ENCODE results near the gene CYB561A3. TPM values are rescaled to one million over a fixed set of nuclear protein-coding genes. Genes with fewer than 3 reads are reported as not detected.

CYB561A3 gene
- total and polyA plus RNA-seq, 2 of the 13 experiments (the other 11 are each of a cell fraction or from before 2014, with no cell fraction given): 11.4 to 14.9 TPM

DNA sequence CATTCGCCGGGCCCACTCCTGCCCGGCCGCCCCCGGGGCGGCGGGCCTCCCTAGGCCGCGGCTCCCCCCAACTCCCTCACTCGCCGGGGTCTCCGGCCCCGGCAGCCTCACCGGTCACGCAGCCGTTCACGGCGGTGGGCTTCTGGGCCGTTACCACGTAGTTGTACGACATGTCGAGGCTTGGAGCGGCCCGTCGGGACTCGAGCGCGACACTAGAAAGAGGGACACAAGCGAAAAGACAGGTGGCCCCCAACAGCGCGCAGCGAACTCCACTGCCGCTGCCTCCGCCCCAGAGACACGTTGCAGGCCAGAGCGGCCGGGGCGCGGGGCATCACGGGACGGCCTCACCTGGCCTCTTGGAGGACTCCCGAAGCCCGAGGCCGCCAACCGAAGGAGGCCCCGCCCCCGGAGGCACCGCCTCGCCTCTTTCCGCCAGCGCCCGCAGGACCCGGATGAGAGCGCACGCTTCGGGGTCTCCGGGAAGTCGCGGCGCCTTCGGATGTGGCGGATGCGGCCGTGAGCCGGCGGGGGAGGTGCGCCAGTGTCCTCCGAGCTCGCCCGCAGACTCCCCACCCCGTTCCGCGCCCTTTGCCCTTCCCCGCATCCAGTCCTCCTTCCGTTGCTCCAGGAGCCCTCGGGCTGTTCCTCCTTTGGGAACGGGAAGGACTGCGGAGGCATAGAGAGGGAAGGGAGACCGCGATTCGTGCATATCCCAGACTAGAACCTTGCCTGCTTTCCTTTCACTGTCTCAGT, 28.7 kb downstream of the CYB561A3 start, which contains the start of the genes DDB1 and TKFC (continued):
- TF ChIP-seq, protein P1, sequence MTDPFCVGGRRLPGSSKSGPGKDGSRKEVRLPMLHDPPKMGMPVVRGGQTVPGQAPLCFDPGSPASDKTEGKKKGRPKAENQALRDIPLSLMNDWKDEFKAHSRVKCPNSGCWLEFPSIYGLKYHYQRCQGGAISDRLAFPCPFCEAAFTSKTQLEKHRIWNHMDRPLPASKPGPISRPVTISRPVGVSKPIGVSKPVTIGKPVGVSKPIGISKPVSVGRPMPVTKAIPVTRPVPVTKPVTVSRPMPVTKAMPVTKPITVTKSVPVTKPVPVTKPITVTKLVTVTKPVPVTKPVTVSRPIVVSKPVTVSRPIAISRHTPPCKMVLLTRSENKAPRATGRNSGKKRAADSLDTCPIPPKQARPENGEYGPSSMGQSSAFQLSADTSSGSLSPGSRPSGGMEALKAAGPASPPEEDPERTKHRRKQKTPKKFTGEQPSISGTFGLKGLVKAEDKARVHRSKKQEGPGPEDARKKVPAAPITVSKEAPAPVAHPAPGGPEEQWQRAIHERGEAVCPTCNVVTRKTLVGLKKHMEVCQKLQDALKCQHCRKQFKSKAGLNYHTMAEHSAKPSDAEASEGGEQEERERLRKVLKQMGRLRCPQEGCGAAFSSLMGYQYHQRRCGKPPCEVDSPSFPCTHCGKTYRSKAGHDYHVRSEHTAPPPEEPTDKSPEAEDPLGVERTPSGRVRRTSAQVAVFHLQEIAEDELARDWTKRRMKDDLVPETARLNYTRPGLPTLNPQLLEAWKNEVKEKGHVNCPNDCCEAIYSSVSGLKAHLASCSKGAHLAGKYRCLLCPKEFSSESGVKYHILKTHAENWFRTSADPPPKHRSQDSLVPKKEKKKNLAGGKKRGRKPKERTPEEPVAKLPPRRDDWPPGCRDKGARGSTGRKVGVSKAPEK (CRISPR knock-in tag; IDR thresholded peaks at IDR 0.05; ENCODE audit: borderline replicate concordance): no peak
- TF ChIP-seq AKAP8 (CRISPR knock-in tag; IDR thresholded peaks at IDR 0.05) (0 out of 2 replicates have a peak, but pooled peaks have one; percentile 50), NONO (IDR thresholded peaks at IDR 0.05) (no peak), NONO (CRISPR knock-in tag; conservative IDR thresholded peaks at IDR 0.05) (peak; percentile 71), FOXP1 (IDR thresholded peaks at IDR 0.05) (no peak), FOXP1 (CRISPR knock-in tag; IDR thresholded peaks at IDR 0.05) (no peak), MLLT10 (CRISPR knock-in tag; IDR thresholded peaks at IDR 0.05) (no peak), ZNF501 (CRISPR knock-in tag; IDR thresholded peaks at IDR 0.05) (peak; percentile 24; the same call in 1 of the 2 replicates), U2AF1 (optimal IDR thresholded peaks at IDR 0.05; ENCODE audit: low read depth, low read length) (no peak), NCOR1 (IDR thresholded peaks at IDR 0.05; ENCODE audit: borderline replicate concordance, low read length) (no peak; the same call in 1 of the 2 replicates), NFIC (IDR thresholded peaks at IDR 0.05; ENCODE audit: low read length) (no peak), PLRG1 (conservative IDR thresholded peaks at IDR 0.05) (no peak), SRSF4 (IDR thresholded peaks at IDR 0.05; ENCODE audit: low read depth, low read length, poor library complexity, severe bottlenecking) (no peak), ZNF720 (CRISPR knock-in tag; IDR thresholded peaks at IDR 0.05) (no peak), SALL1 (CRISPR knock-in tag; IDR thresholded peaks at IDR 0.05) (peak; percentile 79), MEF2D (CRISPR knock-in tag; IDR thresholded peaks at IDR 0.05) (peak; percentile 73), ZNF839 (CRISPR knock-in tag; IDR thresholded peaks at IDR 0.05; ENCODE audit: borderline replicate concordance) (no peak), ZNF558 (CRISPR knock-in tag; IDR thresholded peaks at IDR 0.05; ENCODE audit: borderline replicate concordance) (no peak)
- TF ChIP-seq, protein P2, sequence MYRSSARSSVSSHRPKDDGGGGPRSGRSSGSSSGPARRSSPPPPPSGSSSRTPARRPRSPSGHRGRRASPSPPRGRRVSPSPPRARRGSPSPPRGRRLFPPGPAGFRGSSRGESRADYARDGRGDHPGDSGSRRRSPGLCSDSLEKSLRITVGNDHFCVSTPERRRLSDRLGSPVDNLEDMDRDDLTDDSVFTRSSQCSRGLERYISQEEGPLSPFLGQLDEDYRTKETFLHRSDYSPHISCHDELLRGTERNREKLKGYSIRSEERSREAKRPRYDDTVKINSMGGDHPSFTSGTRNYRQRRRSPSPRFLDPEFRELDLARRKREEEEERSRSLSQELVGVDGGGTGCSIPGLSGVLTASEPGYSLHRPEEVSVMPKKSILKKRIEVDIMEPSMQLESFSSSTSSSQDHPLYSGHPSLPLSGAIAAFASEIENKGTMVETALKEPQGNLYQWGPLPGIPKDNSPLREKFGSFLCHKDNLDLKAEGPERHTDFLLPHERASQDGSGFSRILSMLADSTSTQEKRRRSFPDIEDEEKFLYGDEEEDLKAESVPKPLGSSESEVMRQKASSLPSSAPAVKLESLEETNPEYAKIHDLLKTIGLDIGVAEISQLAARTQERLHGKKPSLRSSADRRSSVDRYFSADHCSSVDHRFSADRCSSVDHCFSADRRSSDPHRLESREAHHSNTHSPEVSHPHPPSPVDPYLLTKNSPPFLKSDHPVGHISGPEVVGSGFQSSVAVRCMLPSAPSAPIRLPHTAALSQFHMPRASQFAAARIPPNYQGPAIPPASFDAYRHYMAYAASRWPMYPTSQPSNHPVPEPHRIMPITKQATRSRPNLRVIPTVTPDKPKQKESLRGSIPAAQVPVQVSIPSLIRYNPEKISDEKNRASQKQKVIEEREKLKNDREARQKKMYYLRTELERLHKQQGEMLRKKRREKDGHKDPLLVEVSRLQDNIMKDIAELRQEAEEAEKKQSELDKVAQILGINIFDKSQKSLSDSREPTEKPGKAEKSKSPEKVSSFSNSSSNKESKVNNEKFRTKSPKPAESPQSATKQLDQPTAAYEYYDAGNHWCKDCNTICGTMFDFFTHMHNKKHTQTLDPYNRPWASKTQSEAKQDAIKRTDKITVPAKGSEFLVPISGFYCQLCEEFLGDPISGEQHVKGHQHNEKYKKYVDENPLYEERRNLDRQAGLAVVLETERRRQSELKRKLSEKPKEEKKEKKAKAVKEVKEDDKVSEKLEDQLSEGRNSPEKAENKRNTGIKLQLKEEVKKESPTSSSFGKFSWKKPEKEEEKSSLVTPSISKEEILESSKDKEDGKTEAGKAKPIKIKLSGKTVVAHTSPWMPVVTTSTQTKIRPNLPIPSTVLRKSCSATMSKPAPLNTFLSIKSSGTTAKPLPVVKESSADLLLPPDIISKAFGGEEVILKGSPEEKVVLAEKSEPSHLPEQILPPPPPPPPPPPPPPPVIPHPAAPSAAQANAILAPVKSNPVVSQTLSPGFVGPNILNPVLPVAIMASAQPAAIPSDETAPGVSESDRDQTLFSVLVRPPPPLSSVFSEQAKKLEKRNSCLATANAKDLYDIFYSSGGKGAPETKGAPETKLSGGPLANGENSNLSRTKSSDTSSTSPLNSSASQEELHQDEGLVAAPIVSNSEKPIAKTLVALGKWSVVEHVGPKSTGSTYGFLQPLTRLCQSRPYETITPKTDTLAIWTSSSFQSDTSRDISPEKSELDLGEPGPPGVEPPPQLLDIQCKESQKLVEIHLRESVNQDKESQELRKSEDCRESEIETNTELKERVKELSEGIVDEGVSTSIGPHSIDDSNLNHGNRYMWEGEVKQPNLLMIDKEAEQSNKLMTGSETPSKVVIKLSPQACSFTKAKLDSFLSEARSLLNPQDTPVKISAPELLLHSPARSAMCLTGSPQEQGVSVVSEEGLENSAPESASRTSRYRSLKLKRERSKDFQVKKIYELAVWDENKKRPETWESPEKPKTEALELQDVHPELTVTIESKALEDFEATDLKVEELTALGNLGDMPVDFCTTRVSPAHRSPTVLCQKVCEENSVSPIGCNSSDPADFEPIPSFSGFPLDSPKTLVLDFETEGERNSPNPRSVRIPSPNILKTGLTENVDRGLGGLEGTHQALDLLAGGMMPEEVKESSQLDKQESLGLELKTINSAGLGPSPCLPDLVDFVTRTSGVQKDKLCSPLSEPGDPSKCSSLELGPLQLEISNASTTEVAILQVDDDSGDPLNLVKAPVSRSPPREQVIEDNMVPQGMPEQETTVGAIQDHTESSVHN (CRISPR knock-in tag; IDR thresholded peaks at IDR 0.05): no peak

All from HepG2 (cell line).